ENCODE results near the gene TMC2. TPM values are rescaled to one million over a fixed set of nuclear protein-coding genes. Genes with fewer than 3 reads are reported as not detected.
A peak's percentile ranks its signal among the peaks of the same experiment; 100 is the strongest.
"Not testable (repeated sequence)": the region's sequence is repeated elsewhere in the genome, so short reads cannot be mapped to it uniquely, and the experiment has no call there.

Gene TMC2
- polyA plus RNA-seq, 4 donors, result 0.09 to 0.44 (median 0.13) TPM

DNA sequence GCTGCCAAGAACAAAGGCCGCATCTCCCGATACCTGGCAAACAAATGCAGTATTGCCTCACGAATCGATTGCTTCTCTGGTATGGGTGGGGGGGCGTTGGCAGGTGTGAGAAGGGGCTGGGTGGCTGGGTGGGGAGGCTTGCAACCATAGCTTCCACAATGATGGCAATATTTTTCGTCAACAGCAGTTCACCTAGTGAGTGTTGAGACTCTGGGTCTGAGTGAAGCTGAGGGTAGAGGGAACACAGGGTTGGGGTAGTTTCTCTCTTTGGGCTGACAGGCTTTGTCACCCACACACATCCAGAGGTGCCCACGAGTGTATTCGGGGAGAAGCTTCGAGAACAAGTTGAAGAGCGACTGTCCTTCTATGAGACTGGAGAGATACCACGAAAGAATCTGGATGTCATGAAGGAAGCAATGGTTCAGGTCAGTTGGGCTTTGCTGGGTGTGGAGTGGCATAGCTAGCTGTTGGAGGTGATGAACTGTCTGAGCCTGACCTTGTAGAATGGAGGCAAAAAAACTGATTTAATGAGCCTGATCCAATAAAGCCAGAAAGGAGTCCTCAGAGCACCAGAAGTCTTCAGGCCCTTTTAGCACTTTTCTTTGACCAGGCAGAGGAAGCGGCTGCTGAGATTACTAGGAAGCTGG lies 120.2 kb downstream of the TMC2 start:
- no peak for DNase-seq (ENCODE audit: low read depth in 4 of 4, low spot score in 3 of 4)

DNA sequence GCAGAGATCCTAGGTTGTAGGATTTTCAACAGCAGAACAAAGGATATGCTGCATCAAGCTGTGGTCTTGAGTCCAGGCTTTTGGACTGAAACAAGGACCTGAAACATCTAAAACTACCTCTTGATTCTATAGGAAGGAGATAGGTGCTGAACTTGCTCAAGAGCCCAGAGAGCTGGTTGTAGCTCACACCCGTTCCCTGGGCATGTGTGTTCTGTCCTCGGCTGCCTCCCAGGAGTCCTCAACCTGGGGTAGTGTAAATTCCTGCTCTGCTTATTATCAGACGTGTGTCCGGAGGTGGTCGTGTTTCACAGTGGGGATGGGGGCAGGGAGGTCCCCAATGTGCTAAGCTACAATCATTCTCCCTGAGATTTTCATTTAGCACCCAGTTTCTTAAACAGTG lies 120.9 kb downstream of the TMC2 start:
- no peak for DNase-seq (ENCODE audit: low read depth in 4 of 4, low spot score in 3 of 4)

DNA sequence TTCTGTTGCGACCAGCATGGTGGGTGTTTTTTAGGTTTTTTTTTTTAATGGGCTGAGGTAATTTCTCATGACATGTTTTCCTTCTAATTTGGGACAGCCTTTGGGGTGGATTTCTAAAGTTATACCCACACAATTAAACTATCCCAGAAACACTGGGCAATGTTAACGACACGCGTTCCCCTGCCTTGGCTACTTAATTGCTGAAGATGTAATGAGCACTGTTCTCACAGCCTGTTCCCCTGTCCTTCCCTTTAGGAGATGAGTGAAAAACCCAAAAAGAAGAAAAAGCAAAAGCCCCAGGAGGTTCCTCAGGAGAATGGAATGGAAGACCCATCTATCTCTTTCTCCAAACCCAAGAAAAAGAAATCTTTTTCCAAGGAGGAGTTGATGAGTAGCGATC lies 121.3 kb downstream of the TMC2 start:
- DNase-seq (ENCODE audit: low read depth in 4 of 4, low spot score in 3 of 4), result no peak

- DNase-seq (ENCODE audit: low read depth in 4 of 4, low spot score in 3 of 4), result no peak
These were observed 122.3 kb downstream of the TMC2 start for GRCh38 chr20:2658414-2659354.

GRCh38 chr20:2659547-2659946 lies 123.2 kb downstream of the TMC2 start:
- no peak for DNase-seq (ENCODE audit: low read depth in 4 of 4, low spot score in 3 of 4)

DNA sequence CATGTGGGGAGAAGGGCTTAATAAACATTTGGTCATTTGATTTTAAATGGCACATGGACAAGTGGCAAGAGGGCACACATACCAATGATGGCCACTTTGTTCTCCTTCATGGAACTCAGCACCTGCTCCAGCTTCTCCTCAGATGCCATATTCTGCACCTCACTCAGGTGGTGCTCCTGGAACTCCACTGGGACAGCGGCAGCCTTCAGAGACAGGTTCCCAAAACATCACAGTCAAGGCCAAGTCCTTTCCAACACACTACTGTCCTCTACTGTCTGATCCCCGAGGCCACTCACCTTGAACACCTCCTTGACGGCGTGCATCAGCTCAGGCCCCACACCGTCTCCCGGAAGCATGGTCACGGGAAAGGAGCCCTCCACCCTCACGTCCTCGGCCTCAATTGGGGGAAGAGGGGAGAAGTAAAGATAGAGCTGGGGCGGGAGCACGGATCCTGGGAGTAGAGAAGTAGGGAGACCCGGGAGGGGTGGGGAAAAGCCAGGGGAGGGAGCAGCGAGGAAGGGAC lies 127.1 kb downstream of the TMC2 start:
- DNase-seq (ENCODE audit: low read depth in 4 of 4, low spot score in 3 of 4), result no peak

- DNase-seq (ENCODE audit: low read depth in 4 of 4, low spot score in 3 of 4), result peak; percentile 77 to 87 (median 82)
These were observed 127.7 kb downstream of the TMC2 start, which contains the start of gene IDH3B for GRCh38 chr20:2663887-2664719. IDH3B (minus strand) TSS chr20:2664216; CDS start chr20:2664188, 28 bp downstream.

DNA sequence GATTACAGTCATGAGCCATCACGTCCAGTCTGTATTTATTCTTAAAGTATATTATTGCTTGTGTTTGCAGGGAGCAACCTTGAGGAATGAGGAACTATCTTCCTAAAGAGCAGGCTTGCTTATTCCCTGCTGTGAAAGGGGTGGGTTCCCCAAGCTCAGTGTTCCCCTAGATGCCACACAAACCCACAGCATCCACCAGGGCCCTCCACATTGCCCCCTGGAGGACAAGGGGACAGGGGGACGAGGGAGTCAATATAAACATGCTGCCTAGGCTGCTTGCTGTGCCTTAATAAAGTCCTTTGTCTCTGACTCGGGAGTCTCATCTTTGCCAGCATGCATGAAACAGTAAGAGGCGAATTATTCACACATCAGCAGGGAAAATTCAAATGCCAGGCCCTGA lies 135.6 kb downstream of the TMC2 start:
- DNase-seq (ENCODE audit: low read depth in 4 of 4, low spot score in 3 of 4), result no peak

DNA sequence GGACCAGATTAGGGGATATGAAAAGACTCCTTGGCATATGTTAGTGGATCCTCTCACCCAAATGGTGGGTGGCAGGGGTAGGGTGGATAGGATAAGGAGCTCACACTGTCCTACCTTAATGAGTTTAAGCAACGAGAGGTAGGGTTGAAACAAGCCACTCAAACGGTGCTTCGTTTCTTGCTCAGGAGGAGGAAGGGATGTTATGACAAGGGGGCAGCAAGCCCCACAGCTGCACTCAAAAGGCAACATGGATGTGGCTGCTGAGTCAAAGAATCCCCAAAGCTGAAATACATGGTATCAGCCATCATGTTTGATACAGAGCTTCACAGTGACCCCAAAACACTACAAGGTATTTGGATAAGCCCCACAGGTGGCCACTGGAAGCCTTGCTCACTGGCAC lies 136.1 kb downstream of the TMC2 start:
- no peak for DNase-seq (ENCODE audit: low read depth in 4 of 4, low spot score in 3 of 4)

DNA sequence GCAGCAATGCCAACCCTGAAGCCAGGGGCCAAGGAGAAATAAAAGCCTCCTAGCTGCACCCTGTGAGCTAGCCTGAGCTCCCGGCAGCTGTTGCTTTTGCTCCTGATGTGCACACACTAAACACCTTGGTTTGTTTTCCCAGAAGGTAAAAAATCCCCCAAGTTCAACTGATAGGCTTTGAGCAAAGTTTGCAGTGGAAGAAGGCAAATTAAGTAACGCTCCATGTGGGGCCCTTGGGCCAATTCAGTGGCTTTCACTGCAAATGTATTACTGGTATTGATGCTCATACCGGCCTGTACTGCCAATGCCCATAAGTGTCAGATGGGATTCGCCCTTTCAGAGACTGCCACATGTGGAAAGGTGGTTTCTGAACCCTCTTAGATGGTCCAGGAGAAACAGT lies 137.1 kb downstream of the TMC2 start:
- no peak for DNase-seq (ENCODE audit: low read depth in 4 of 4, low spot score in 3 of 4)

- no peak for DNase-seq (ENCODE audit: low read depth in 4 of 4, low spot score in 3 of 4)
These were observed 143.7 kb downstream of the TMC2 start for GRCh38 chr20:2680046-2680445.

DNA sequence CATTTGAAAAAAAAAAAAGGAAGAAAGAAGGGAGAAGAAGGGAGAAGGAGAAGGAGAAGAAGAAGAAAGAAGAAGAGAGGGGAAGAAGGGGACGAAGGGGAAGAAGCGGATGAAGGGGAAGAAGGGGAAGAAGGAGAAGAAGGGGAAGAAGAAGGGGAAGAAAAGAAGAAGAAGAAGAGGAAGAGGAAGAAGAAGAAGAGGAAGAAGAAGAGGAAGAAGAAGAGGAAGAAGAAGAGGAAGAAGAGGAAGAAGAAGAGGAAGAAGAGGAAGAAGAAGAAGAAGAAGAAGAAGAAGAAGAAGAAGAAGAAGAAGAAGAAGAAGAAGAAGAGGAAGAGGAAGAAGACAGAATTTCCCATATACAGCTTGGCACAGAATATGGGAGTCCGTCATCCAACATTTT lies 145.7 kb downstream of the TMC2 start:
- not testable (repeated sequence) for DNase-seq (ENCODE audit: low read depth in 4 of 4, low spot score in 3 of 4)

DNA sequence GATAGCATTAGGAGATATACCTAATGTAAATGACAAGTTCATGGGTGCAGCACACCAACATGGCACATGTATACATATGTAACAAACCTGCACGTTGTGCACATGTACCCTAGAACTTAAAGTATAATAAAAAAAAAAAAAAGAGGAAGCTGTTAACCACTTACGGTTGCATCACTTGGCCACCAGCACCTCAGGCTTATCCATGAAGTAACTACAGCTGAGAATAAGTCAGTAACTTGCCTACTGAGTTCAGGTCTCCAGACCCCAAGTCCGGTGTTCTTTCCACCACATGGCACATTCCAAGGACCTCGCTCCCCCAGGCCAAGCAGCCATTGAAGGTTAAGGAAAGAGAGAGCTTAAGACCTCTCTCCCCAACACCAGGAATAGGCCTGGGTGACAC lies 148.4 kb downstream of the TMC2 start:
- not testable (repeated sequence) for DNase-seq (ENCODE audit: low read depth in 4 of 4, low spot score in 3 of 4)

DNA sequence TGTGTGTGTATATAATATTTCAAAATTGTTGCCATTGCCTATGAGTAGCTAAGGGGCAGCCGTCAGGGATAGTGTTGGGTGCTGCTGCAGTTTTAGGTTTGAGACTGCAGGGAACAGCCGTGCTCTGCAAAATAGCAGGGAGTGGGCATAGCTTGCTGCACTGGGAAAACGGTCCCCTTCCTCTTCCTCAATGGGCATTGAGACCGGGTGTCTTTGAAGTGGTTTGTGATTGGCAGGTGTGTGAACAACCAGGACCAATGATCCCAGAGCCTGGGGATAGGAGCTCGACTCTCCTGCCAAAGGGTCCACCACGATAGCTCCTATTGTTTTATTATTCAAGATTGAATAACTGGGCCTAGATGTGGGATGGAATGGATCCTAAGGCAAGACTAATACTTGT lies 151.1 kb downstream of the TMC2 start:
- no peak for DNase-seq (ENCODE audit: low read depth in 4 of 4, low spot score in 3 of 4)

DNA sequence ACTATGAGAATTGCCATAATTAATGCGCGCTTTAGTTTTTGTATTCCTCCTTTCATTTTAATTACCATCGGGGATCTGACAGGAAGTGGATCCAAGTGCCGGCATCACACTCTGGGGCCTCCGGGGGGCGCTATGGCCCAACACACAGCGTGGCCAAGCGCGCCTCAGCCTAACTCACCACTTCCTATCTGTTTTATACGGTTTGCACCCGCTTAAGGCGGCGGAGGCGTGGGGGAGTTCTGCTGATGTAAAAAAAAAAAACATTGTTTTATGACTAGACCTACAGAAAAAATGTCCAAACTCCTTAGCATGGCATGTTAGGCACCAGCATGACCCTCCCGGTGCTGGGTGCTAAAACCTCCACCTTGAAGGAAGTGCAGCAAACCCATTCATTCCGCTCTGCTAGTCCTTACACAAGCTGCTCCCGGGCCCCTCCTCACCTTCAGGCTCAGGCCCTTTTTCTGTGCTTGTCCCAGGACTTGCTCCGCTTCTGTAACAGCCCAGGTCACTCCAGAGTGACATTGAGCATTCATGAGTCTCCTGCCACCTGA lies 151.7 kb downstream of the TMC2 start:
- no peak for DNase-seq (ENCODE audit: low read depth in 4 of 4, low spot score in 3 of 4)

DNA sequence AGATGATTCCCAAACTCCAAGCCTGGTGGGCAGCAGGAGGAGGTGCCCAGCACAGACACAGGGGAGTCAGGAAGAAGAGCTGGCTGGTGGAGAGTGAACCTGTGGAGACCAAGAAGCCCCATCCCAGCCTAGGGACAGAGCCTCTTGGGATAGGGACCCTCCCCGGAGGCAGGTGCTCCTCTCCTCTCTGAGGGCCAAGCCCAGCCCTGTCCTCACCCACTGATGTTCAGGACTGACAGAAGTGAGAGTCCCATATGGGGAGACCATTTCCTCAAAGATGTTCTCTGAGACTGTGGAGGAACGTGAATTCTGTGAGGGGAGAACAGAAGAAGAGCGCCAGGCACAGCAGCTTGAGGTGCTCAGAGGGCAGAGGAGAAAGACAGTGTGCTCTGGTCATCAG lies 153.8 kb downstream of the TMC2 start:
- DNase-seq (ENCODE audit: low read depth in 4 of 4, low spot score in 3 of 4), result no peak

DNA sequence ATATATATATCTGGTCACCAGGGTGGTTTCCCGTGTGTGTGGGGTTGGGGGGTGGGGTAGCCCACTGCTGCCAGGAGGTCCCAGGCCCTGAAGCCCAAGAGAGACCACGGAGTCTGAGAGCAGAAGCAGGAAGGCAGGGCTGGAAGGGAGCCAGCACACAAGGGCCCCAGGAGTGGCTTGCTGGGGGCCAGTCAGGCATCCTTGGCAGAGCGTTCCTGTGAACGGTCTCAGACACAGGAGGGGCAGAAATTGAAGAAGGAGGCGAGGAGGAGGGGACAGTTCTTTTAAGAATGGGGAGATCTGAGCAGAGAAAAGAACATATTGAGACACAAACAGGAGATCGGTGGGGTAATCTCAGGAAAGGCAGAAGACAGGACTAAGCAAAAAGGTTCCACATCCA lies 154.3 kb downstream of the TMC2 start:
- DNase-seq (ENCODE audit: low read depth in 4 of 4, low spot score in 3 of 4), result no peak

DNA sequence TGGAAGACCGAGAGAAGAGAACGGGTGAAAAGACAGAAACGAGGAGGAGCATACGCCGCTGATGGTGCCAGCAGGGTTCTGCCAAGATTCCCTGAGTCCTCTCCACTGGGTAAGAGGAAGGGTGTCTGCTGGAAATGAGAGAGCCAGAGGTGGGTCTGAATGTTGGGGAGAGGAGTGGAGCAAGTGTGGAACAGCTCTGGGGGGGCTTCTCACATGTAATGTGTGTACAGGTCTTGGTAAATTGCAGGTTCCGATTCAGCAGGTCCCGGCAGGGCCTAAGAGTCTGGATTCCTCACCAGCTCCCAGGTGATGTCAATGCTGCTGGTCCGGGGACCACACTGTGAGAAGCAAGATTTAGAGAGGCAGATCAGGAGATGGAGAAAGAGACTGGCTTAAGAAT lies 154.8 kb downstream of the TMC2 start:
- no peak for DNase-seq (ENCODE audit: low read depth in 4 of 4, low spot score in 3 of 4)
